ENCODE data around the gene NRIP1. TPM values are rescaled to one million over a fixed set of nuclear protein-coding genes. Genes with fewer than 3 reads are reported as not detected.

NRIP1 gene
- total RNA-seq, 1 experiment from 2014 or later = 10.3 TPM

DNA sequence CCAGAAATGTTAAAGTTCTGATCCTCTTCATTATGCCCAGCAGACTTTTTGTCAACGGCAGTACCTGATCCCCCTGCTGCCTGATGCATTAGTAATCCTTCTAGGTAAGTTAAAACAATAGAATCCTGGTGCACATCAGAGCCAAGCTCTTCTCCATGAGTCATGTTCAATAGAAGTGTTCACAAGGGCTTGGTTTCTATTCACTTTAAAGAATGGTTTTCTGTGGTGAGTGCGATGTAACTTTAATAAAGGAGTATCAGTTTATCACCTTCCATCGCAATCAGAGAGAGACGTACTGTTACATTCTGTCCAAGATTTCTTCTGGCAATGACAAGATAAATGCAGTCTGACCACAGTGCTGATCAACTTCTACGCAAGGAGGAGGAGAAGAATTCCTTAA lies 96.8 kb downstream of the NRIP1 start:
- peaks cover 8% of the 10 kb centered on the region; the same call in 1 of the 2 replicates for H3K9me3 Mint-ChIP-seq
- ATAC-seq (no peak), DNase-seq (ENCODE audit: low spot score) (no peak)
- POLR2A ChIA-PET = no interaction called here
- no peak overlapping the region for H3K4me3 Mint-ChIP-seq
- no peaks in the 10 kb centered on the region for H3K27me3 Mint-ChIP-seq (ENCODE audit: low read depth)
- CTCF ChIA-PET = no interaction called here
- H3K36me3 Mint-ChIP-seq = peaks cover 18% of the 10 kb centered on the region
- no peak overlapping the region for H3K27ac Mint-ChIP-seq
- TF ChIP-seq MLX (CRISPR knock-in tag; IDR thresholded peaks at IDR 0.05) = no peak
- TF ChIP-seq JAZF1 (CRISPR knock-in tag; IDR thresholded peaks at IDR 0.05) = no peak
- TF ChIP-seq, protein P1, sequence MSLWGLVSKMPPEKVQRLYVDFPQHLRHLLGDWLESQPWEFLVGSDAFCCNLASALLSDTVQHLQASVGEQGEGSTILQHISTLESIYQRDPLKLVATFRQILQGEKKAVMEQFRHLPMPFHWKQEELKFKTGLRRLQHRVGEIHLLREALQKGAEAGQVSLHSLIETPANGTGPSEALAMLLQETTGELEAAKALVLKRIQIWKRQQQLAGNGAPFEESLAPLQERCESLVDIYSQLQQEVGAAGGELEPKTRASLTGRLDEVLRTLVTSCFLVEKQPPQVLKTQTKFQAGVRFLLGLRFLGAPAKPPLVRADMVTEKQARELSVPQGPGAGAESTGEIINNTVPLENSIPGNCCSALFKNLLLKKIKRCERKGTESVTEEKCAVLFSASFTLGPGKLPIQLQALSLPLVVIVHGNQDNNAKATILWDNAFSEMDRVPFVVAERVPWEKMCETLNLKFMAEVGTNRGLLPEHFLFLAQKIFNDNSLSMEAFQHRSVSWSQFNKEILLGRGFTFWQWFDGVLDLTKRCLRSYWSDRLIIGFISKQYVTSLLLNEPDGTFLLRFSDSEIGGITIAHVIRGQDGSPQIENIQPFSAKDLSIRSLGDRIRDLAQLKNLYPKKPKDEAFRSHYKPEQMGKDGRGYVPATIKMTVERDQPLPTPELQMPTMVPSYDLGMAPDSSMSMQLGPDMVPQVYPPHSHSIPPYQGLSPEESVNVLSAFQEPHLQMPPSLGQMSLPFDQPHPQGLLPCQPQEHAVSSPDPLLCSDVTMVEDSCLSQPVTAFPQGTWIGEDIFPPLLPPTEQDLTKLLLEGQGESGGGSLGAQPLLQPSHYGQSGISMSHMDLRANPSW (CRISPR knock-in tag; conservative IDR thresholded peaks at IDR 0.05; ENCODE audit: low read depth) = no peak
- no peak for TF ChIP-seq ZBTB43 (CRISPR knock-in tag; IDR thresholded peaks at IDR 0.05)
- no peak for TF ChIP-seq GRHL2 (CRISPR knock-in tag; IDR thresholded peaks at IDR 0.05; ENCODE audit: insufficient replicate concordance, severe bottlenecking)
- TF ChIP-seq, protein P2, sequence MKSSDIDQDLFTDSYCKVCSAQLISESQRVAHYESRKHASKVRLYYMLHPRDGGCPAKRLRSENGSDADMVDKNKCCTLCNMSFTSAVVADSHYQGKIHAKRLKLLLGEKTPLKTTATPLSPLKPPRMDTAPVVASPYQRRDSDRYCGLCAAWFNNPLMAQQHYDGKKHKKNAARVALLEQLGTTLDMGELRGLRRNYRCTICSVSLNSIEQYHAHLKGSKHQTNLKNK (CRISPR knock-in tag; IDR thresholded peaks at IDR 0.05) = no peak
- TF ChIP-seq, protein P3, sequence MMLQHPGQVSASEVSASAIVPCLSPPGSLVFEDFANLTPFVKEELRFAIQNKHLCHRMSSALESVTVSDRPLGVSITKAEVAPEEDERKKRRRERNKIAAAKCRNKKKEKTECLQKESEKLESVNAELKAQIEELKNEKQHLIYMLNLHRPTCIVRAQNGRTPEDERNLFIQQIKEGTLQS (CRISPR knock-in tag; conservative IDR thresholded peaks at IDR 0.05) = no peak
- no peak for TF ChIP-seq SMAD4 (CRISPR knock-in tag; IDR thresholded peaks at IDR 0.05)
- no peak for TF ChIP-seq ESRRA (CRISPR knock-in tag; IDR thresholded peaks at IDR 0.05; ENCODE audit: borderline replicate concordance)
- TF ChIP-seq ATF1 (CRISPR knock-in tag; IDR thresholded peaks at IDR 0.05) = no peak
- no peak for TF ChIP-seq NFYB (CRISPR knock-in tag; conservative IDR thresholded peaks at IDR 0.05; ENCODE audit: low read depth)
- TF ChIP-seq ZSCAN18 (CRISPR knock-in tag; IDR thresholded peaks at IDR 0.05) = no peak
- TF ChIP-seq NR2C2 (CRISPR knock-in tag; IDR thresholded peaks at IDR 0.05) = no peak
- TF ChIP-seq CTCF (IDR thresholded peaks at IDR 0.05) = no peak
- no peak for TF ChIP-seq ZNF219 (CRISPR knock-in tag; IDR thresholded peaks at IDR 0.05; ENCODE audit: borderline replicate concordance)
- no peak for TF ChIP-seq CREB1 (CRISPR knock-in tag; IDR thresholded peaks at IDR 0.05)
- peaks cover 15% of the 10 kb centered on the region for H3K4me1 Mint-ChIP-seq

DNA sequence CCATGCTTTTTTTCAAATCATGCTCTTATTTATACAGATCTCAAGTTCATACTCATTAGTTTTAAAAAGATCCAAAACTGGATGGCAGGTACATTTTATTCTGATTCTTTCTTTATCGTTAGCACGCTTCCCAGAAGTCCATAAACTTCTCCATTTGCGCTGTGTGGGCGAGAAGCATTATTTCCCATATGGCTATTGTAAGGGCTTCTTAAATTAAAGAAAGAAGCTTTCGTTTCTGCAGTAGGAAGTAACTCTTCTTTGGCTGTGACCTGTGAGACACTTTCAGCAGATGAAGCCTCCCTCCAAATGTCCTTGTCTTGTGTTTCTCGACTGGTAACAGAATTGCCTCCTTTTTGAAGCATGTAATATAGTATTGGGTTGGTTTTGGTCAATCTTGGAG lies 100.2 kb downstream of the NRIP1 start:
- Mint-ChIP-seq H3K9me3 (no peaks in the 10 kb centered on the region), H3K36me3 (peaks cover 14% of the 10 kb centered on the region), H3K27ac (no peak overlapping the region), H3K27me3 (ENCODE audit: low read depth) (no peaks in the 10 kb centered on the region), H3K4me1 (peaks cover 15% of the 10 kb centered on the region), H3K4me3 (no peak overlapping the region)
- ChIA-PET CTCF (no interaction called here), POLR2A (no interaction called here)
- ATAC-seq (no peak), DNase-seq (ENCODE audit: low spot score) (no peak)
- TF ChIP-seq EMX1 (CRISPR knock-in tag; IDR thresholded peaks at IDR 0.05) (no peak), TP53 (CRISPR knock-in tag; IDR thresholded peaks at IDR 0.05) (no peak), NFATC4 (CRISPR knock-in tag; IDR thresholded peaks at IDR 0.05) (no peak), SMAD3 (CRISPR knock-in tag; IDR thresholded peaks at IDR 0.05; ENCODE audit: borderline replicate concordance) (no peak), JAZF1 (CRISPR knock-in tag; IDR thresholded peaks at IDR 0.05) (no peak), ZNF232 (CRISPR knock-in tag; IDR thresholded peaks at IDR 0.05) (no peak), SMAD4 (CRISPR knock-in tag; IDR thresholded peaks at IDR 0.05) (no peak)
- TF ChIP-seq, protein P4, sequence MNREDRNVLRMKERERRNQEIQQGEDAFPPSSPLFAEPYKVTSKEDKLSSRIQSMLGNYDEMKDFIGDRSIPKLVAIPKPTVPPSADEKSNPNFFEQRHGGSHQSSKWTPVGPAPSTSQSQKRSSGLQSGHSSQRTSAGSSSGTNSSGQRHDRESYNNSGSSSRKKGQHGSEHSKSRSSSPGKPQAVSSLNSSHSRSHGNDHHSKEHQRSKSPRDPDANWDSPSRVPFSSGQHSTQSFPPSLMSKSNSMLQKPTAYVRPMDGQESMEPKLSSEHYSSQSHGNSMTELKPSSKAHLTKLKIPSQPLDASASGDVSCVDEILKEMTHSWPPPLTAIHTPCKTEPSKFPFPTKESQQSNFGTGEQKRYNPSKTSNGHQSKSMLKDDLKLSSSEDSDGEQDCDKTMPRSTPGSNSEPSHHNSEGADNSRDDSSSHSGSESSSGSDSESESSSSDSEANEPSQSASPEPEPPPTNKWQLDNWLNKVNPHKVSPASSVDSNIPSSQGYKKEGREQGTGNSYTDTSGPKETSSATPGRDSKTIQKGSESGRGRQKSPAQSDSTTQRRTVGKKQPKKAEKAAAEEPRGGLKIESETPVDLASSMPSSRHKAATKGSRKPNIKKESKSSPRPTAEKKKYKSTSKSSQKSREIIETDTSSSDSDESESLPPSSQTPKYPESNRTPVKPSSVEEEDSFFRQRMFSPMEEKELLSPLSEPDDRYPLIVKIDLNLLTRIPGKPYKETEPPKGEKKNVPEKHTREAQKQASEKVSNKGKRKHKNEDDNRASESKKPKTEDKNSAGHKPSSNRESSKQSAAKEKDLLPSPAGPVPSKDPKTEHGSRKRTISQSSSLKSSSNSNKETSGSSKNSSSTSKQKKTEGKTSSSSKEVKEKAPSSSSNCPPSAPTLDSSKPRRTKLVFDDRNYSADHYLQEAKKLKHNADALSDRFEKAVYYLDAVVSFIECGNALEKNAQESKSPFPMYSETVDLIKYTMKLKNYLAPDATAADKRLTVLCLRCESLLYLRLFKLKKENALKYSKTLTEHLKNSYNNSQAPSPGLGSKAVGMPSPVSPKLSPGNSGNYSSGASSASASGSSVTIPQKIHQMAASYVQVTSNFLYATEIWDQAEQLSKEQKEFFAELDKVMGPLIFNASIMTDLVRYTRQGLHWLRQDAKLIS (CRISPR knock-in tag; IDR thresholded peaks at IDR 0.05; ENCODE audit: borderline replicate concordance) = no peak
- TF ChIP-seq, protein P5, sequence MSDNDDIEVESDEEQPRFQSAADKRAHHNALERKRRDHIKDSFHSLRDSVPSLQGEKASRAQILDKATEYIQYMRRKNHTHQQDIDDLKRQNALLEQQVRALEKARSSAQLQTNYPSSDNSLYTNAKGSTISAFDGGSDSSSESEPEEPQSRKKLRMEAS (CRISPR knock-in tag; IDR thresholded peaks at IDR 0.05) = no peak
